GM21717 (cell line): ENCODE measurements around the gene MT1B.
A peak's percentile ranks its signal among the peaks of the same experiment; 100 is the strongest.
"Not testable (repeated sequence)": the region's sequence is repeated elsewhere in the genome, so short reads cannot be mapped to it uniquely, and the experiment has no call there.

ENCODE experiments used
- ATAC-seq: cut with Tn5 transposase; IDR thresholded peaks from one replicate; pipeline ENCODE4 v1.9.1; 2021; ENCODE audit warnings: mild to moderate bottlenecking, moderate library complexity; ENCODE audit not compliant: unreplicated experiment

The MT1B gene

GRCh38 chr16:56665286-56666261 lies 13.9 kb downstream of the MT1B start:
- not testable (repeated sequence) for ATAC-seq

GRCh38 chr16:56667581-56668571 lies 16.2 kb downstream of the MT1B start, which contains the start of gene MT1G:
Gene MT1G, minus strand, starts transcription at chr16:56668065. Its CDS starts 72 bp downstream, at chr16:56667993.
- no peak for ATAC-seq

GRCh38 chr16:56669005-56669839 lies 17.5 kb downstream of the MT1B start, which contains the start of gene MT1H:
Gene MT1H, plus strand, starts transcription at chr16:56669814. Its CDS starts 71 bp downstream, at chr16:56669885.
- ATAC-seq = no peak

GRCh38 chr16:56669840-56670619 lies 18.3 kb downstream of the MT1B start:
- ATAC-seq = no peak

- ATAC-seq = no peak
These were observed 18.9 kb downstream of the MT1B start for GRCh38 chr16:56670620-56670934.

- ATAC-seq = not testable (repeated sequence)
These were observed 20.0 kb downstream of the MT1B start for GRCh38 chr16:56671691-56672090.

GRCh38 chr16:56672171-56672570 lies 20.5 kb downstream of the MT1B start:
- not testable (repeated sequence) for ATAC-seq

- no peak for ATAC-seq
These were observed 21.3 kb downstream of the MT1B start for GRCh38 chr16:56672761-56673536.

GRCh38 chr16:56673921-56674320 lies 22.2 kb downstream of the MT1B start:
- ATAC-seq = no peak

GRCh38 chr16:56674570-56674969 lies 22.9 kb downstream of the MT1B start:
- ATAC-seq = not testable (repeated sequence)

GRCh38 chr16:56675685-56676210 lies 24.1 kb downstream of the MT1B start:
- no peak for ATAC-seq

- ATAC-seq = no peak
These were observed 25.8 kb downstream of the MT1B start for GRCh38 chr16:56677474-56677873.

- ATAC-seq = no peak
These were observed 27.5 kb downstream of the MT1B start for GRCh38 chr16:56679078-56679730.

- ATAC-seq = no peak
These were observed 28.1 kb downstream of the MT1B start for GRCh38 chr16:56679818-56680217.

- ATAC-seq = peak; percentile 98
These were observed 30.4 kb downstream of the MT1B start, which contains the start of gene MT1X for GRCh38 chr16:56681939-56682702. Gene MT1X, plus strand, starts transcription at chr16:56682470. Its CDS starts 71 bp downstream, at chr16:56682541.

GRCh38 chr16:56682703-56683397 lies 31.2 kb downstream of the MT1B start:
- ATAC-seq = no peak
